ENCODE data around the gene IPO7. TPM values are rescaled to one million over a fixed set of nuclear protein-coding genes. Genes with fewer than 3 reads are reported as not detected.
"Not testable (repeated sequence)": the region's sequence is repeated elsewhere in the genome, so short reads cannot be mapped to it uniquely, and the experiment has no call there.

IPO7 gene
- total RNA-seq, 1 experiment from 2014 or later: 177 TPM

GRCh38 chr11:9386901-9387300, 2.4 kb downstream of the IPO7 start:
- no peak for DNase-seq (ENCODE audit: low read depth, low spot score)
- in situ Hi-C loops (cut with HindIII; ENCODE audit: low pct_unique_long_range_greater_than_20kb, low sequenced_read_pairs): no loop called here

GRCh38 chr11:9396310-9396709, 11.9 kb downstream of the IPO7 start:
- no peak for DNase-seq (ENCODE audit: low read depth, low spot score)
- in situ Hi-C loops (cut with HindIII; ENCODE audit: low pct_unique_long_range_greater_than_20kb, low sequenced_read_pairs): no loop called here

- DNase-seq (ENCODE audit: low read depth, low spot score): no peak
- in situ Hi-C loops (cut with HindIII; ENCODE audit: low pct_unique_long_range_greater_than_20kb, low sequenced_read_pairs): no loop called here
Observed at GRCh38 chr11:9396752-9397151, 12.3 kb downstream of the IPO7 start.

- in situ Hi-C loops (cut with HindIII; ENCODE audit: low pct_unique_long_range_greater_than_20kb, low sequenced_read_pairs): no loop called here
- DNase-seq (ENCODE audit: low read depth, low spot score): peak; percentile 23
Observed at GRCh38 chr11:9397746-9398680, 13.6 kb downstream of the IPO7 start.

- no peak for DNase-seq (ENCODE audit: low read depth, low spot score)
- in situ Hi-C loops (cut with HindIII; ENCODE audit: low pct_unique_long_range_greater_than_20kb, low sequenced_read_pairs): no loop called here
Observed at GRCh38 chr11:9399466-9399865, 15.0 kb downstream of the IPO7 start.

GRCh38 chr11:9401884-9402283, 17.4 kb downstream of the IPO7 start:
- in situ Hi-C loops (cut with HindIII; ENCODE audit: low pct_unique_long_range_greater_than_20kb, low sequenced_read_pairs); DNase-seq (ENCODE audit: low read depth, low spot score): not testable (repeated sequence)

GRCh38 chr11:9428706-9429105, 44.3 kb downstream of the IPO7 start:
- no peak for DNase-seq (ENCODE audit: low read depth, low spot score)
- in situ Hi-C loops (cut with HindIII; ENCODE audit: low pct_unique_long_range_greater_than_20kb, low sequenced_read_pairs): no loop called here

- in situ Hi-C loops (cut with HindIII; ENCODE audit: low pct_unique_long_range_greater_than_20kb, low sequenced_read_pairs): no loop called here
Observed at GRCh38 chr11:9438611-9439010, 54.2 kb downstream of the IPO7 start.

GRCh38 chr11:9446230-9446629, 61.8 kb downstream of the IPO7 start:
- in situ Hi-C loops (cut with HindIII; ENCODE audit: low pct_unique_long_range_greater_than_20kb, low sequenced_read_pairs): no loop called here
- no peak for DNase-seq (ENCODE audit: low read depth, low spot score)

More at GRCh38 chr11:9438611-9439010, 54.2 kb downstream of the IPO7 start:
- peak; percentile 36 for DNase-seq (ENCODE audit: low read depth, low spot score)

- no peak for DNase-seq (ENCODE audit: low read depth, low spot score)
- in situ Hi-C loops (cut with HindIII; ENCODE audit: low pct_unique_long_range_greater_than_20kb, low sequenced_read_pairs): no loop called here
Observed at GRCh38 chr11:9448576-9449352, 64.3 kb downstream of the IPO7 start.

- DNase-seq (ENCODE audit: low read depth, low spot score); in situ Hi-C loops (cut with HindIII; ENCODE audit: low pct_unique_long_range_greater_than_20kb, low sequenced_read_pairs): not testable (repeated sequence)
Observed at GRCh38 chr11:9452023-9452422, 67.6 kb downstream of the IPO7 start.

GRCh38 chr11:9455722-9456121, 71.3 kb downstream of the IPO7 start:
- in situ Hi-C loops (cut with HindIII; ENCODE audit: low pct_unique_long_range_greater_than_20kb, low sequenced_read_pairs): no loop called here
- no peak for DNase-seq (ENCODE audit: low read depth, low spot score)

GRCh38 chr11:9459667-9460321, 75.3 kb downstream of the IPO7 start:
- peak; percentile 60 for DNase-seq (ENCODE audit: low read depth, low spot score)
- in situ Hi-C loops (cut with HindIII; ENCODE audit: low pct_unique_long_range_greater_than_20kb, low sequenced_read_pairs): no loop called here

- in situ Hi-C loops (cut with HindIII; ENCODE audit: low pct_unique_long_range_greater_than_20kb, low sequenced_read_pairs): no loop called here
- DNase-seq (ENCODE audit: low read depth, low spot score): peak; percentile 100
Observed at GRCh38 chr11:9460322-9461062, 76.0 kb downstream of the IPO7 start, which contains the start of gene ZNF143. Gene ZNF143 (plus strand): TSS chr11:9461012. CDS start chr11:9471309, 10,297 bp downstream.

- in situ Hi-C loops (cut with HindIII; ENCODE audit: low pct_unique_long_range_greater_than_20kb, low sequenced_read_pairs): no loop called here
- peak; percentile 90 for DNase-seq (ENCODE audit: low read depth, low spot score)
Observed at GRCh38 chr11:9461063-9461759, 76.8 kb downstream of the IPO7 start.

GRCh38 chr11:9461760-9462134, 77.3 kb downstream of the IPO7 start:
- in situ Hi-C loops (cut with HindIII; ENCODE audit: low pct_unique_long_range_greater_than_20kb, low sequenced_read_pairs): no loop called here
- peak; percentile 22 for DNase-seq (ENCODE audit: low read depth, low spot score)

Data from SK-MEL-5 (cell line).